ENCODE data around the gene TNS2. TPM values are rescaled to one million over a fixed set of nuclear protein-coding genes. Genes with fewer than 3 reads are reported as not detected.
A peak's percentile ranks its signal among the peaks of the same experiment; 100 is the strongest.

TNS2 gene
- total RNA-seq, 1 experiment from 2014 or later = 4.4 TPM

- H3K4me1 Mint-ChIP-seq (ENCODE audit: low read depth, unreplicated experiment) = peaks cover 42% of the 10 kb centered on the region
These were observed 974 bp upstream of the TNS2 start for GRCh38 chr12:53048780-53049401.

GRCh38 chr12:53050426-53051057, 677 bp downstream of the TNS2 start:
- H3K36me3 Mint-ChIP-seq (ENCODE audit: insufficient read depth, unreplicated experiment) = peaks cover 34% of the 10 kb centered on the region
- peak overlapping the region; percentile 27 for H3K4me3 Mint-ChIP-seq (ENCODE audit: unreplicated experiment)
- peak overlapping the region; percentile 31 for H3K27ac Mint-ChIP-seq (ENCODE audit: unreplicated experiment)
- DNase-seq = peak in 1 of 2 experiments; percentile 15
- no peak for TF ChIP-seq CTCF (IDR thresholded peaks at IDR 0.05; ENCODE audit: insufficient read depth in 1 of 2, low read depth in 1 of 2, low read length in 1 of 2, severe bottlenecking in 1 of 2, unreplicated experiment in 1 of 2)
- H3K9me3 Mint-ChIP-seq (ENCODE audit: unreplicated experiment) = no peaks in the 10 kb centered on the region
- ChIA-PET POLR2A (no interaction called here), CTCF (interaction anchor here (2.1 kb wide), 1 partner anchor 16 kb away, joined by 8 read pairs; no protein-coding TSS in a partner anchor)
- Histone ChIP-seq H3K4me3 (ENCODE audit: low read depth, low read length) (no peak overlapping the region), H3K4me1 (peaks cover 69% of the 10 kb centered on the region), H3K27me3 (replicated peaks; ENCODE audit: control insufficient read depth, insufficient read depth, low read length) (no peaks in the 10 kb centered on the region), H3K36me3 (ENCODE audit: control insufficient read depth, insufficient read depth, low read length) (no peaks in the 10 kb centered on the region), H3K9me3 (no peaks in the 10 kb centered on the region)
- no peaks in the 10 kb centered on the region for H3K27me3 Mint-ChIP-seq (ENCODE audit: insufficient read depth, unreplicated experiment)
- intact Hi-C loops (cut with micrococcal nuclease; ENCODE audit: unreplicated experiment) = no loop called here
- peaks cover 27% of the 10 kb centered on the region for H3K4me1 Mint-ChIP-seq (ENCODE audit: low read depth, unreplicated experiment)
- no TSS peak for BruUV-seq (replicated peaks)

More at GRCh38 chr12:53048780-53049401, 974 bp upstream of the TNS2 start:
- Mint-ChIP-seq H3K4me3 (ENCODE audit: unreplicated experiment) (no peak overlapping the region), H3K9me3 (ENCODE audit: unreplicated experiment) (no peaks in the 10 kb centered on the region), H3K27me3 (ENCODE audit: insufficient read depth, unreplicated experiment) (no peaks in the 10 kb centered on the region), H3K36me3 (ENCODE audit: insufficient read depth, unreplicated experiment) (peaks cover 39% of the 10 kb centered on the region), H3K27ac (ENCODE audit: unreplicated experiment) (peak overlapping the region; percentile 82)
- Histone ChIP-seq H3K4me3 (ENCODE audit: low read depth, low read length) (no peak overlapping the region), H3K27me3 (replicated peaks; ENCODE audit: control insufficient read depth, insufficient read depth, low read length) (no peaks in the 10 kb centered on the region), H3K36me3 (ENCODE audit: control insufficient read depth, insufficient read depth, low read length) (no peaks in the 10 kb centered on the region), H3K4me1 (peaks cover 80% of the 10 kb centered on the region), H3K9me3 (no peaks in the 10 kb centered on the region)
- no peak for TF ChIP-seq CTCF (IDR thresholded peaks at IDR 0.05; ENCODE audit: insufficient read depth in 1 of 2, low read depth in 1 of 2, low read length in 1 of 2, severe bottlenecking in 1 of 2, unreplicated experiment in 1 of 2)
- no TSS peak for BruUV-seq (replicated peaks)
- intact Hi-C loops (cut with micrococcal nuclease; ENCODE audit: unreplicated experiment) = loop anchor here (5.0 kb wide), 1 partner anchor 167 kb away; no protein-coding TSS in a partner anchor
- POLR2A ChIA-PET = interaction anchor here (1.7 kb wide), 1 partner anchor 30 kb away, joined by 5 read pairs; the partner anchor contains the start of gene SPRYD3
- CTCF ChIA-PET = interaction anchor here (0.5 to 1.6 kb wide), 8 partner anchors 11 to 164 kb away, joined by 3 to 9 read pairs (median 4); partner anchors contain the start of gene SOAT2
- peak; percentile 55 to 58 for DNase-seq

- Histone ChIP-seq H3K36me3 (ENCODE audit: control insufficient read depth, insufficient read depth, low read length) (no peaks in the 10 kb centered on the region), H3K9me3 (no peaks in the 10 kb centered on the region), H3K4me1 (peaks cover 62% of the 10 kb centered on the region), H3K27me3 (replicated peaks; ENCODE audit: control insufficient read depth, insufficient read depth, low read length) (no peaks in the 10 kb centered on the region), H3K4me3 (ENCODE audit: low read depth, low read length) (no peak overlapping the region)
- ChIA-PET CTCF (interaction anchor here (0.5 to 2.1 kb wide), 3 partner anchors 15 to 1074 kb away, joined by 4 to 8 read pairs (median 4); partner anchors contain the start of gene SPRYD3), POLR2A (no interaction called here)
- Mint-ChIP-seq H3K27me3 (ENCODE audit: insufficient read depth, unreplicated experiment) (no peaks in the 10 kb centered on the region), H3K36me3 (ENCODE audit: insufficient read depth, unreplicated experiment) (peaks cover 28% of the 10 kb centered on the region), H3K4me1 (ENCODE audit: low read depth, unreplicated experiment) (peaks cover 23% of the 10 kb centered on the region), H3K9me3 (ENCODE audit: unreplicated experiment) (no peaks in the 10 kb centered on the region), H3K4me3 (ENCODE audit: unreplicated experiment) (peak overlapping the region; percentile 27), H3K27ac (ENCODE audit: unreplicated experiment) (peak overlapping the region; percentile 31)
- DNase-seq = peak; percentile 50 to 56
- BruUV-seq (replicated peaks) = no TSS peak
- intact Hi-C loops (cut with micrococcal nuclease; ENCODE audit: unreplicated experiment) = no loop called here
- no peak for TF ChIP-seq CTCF (IDR thresholded peaks at IDR 0.05; ENCODE audit: insufficient read depth in 1 of 2, low read depth in 1 of 2, low read length in 1 of 2, severe bottlenecking in 1 of 2, unreplicated experiment in 1 of 2)
These were observed 1.4 kb downstream of the TNS2 start for GRCh38 chr12:53051058-53051880.

Data from Caco-2 (cell line).